ENCODE measurements around the gene UPK3A. TPM values are rescaled to one million over a fixed set of nuclear protein-coding genes. Genes with fewer than 3 reads are reported as not detected.

Gene UPK3A
- polyA plus RNA-seq, 3 donors: 6.0 to 19.0 (median 14.0) TPM

DNA sequence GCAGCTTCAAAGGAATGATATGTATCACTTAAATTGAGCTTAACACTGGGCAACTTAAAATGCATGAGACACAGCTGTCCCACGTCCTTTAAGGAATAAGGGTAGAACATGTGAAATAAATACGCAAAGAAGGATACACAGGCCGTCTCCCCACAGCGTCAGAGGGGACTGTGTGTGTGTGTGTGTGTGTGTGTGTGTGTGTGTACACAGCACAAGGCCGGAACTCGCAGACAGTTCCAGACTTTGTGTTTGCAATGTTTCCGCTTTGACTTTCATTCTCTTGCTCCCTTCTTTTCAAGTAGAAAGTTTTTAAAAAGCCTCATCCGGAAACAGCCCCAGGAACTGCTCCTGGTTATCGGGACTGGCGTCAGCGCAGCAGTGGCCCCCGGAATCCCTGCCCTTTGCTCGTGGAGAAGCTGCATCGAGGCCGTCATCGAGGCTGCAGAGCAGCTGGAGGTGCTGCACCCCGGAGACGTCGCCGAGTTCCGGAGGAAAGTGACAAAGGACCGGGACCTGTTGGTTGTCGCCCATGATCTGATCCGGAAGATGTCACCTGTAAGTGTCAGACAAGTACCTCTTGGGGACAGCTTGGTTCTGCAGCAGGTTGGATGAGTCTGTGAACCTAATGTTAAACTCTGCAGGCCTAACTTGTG is 38.2 kb downstream of the UPK3A start:
- H3K4me2 ChIP-seq (replicated peaks; ENCODE audit: extremely low read depth, low read length, poor library complexity, severe bottlenecking): no peak overlapping the region
- H3K27me3 Mint-ChIP-seq (ENCODE audit: low read depth in 3 of 3): peaks cover 0 to 2% (median 0%) of the 10 kb centered on the region in 3 donors
- no peak overlapping the region for H2AFZ ChIP-seq (ENCODE audit: insufficient read depth, low read depth, low read length, poor library complexity, severe bottlenecking)
- H3K4me1 Mint-ChIP-seq: peaks cover 21% of the 10 kb centered on the region
- peaks cover 19% of the 10 kb centered on the region for H4K20me1 ChIP-seq (ENCODE audit: insufficient read depth, low read length)
- no peaks in the 10 kb centered on the region for H3K27me3 ChIP-seq (ENCODE audit: control insufficient read depth in 2 of 2, insufficient read depth in 2 of 2, low read length in 2 of 2)
- peaks cover 52 to 68% of the 10 kb centered on the region in 2 donors for H3K36me3 ChIP-seq (replicated peaks in 1 of 2; ENCODE audit: control insufficient read depth in 1 of 2, insufficient read depth in 2 of 2, low read length in 2 of 2)
- no peak for DNase-seq
- WGBS (ENCODE audit: insufficient coverage): 98% methylated on average over 21 of the region's 24 CpGs
- TF ChIP-seq, protein P1, sequence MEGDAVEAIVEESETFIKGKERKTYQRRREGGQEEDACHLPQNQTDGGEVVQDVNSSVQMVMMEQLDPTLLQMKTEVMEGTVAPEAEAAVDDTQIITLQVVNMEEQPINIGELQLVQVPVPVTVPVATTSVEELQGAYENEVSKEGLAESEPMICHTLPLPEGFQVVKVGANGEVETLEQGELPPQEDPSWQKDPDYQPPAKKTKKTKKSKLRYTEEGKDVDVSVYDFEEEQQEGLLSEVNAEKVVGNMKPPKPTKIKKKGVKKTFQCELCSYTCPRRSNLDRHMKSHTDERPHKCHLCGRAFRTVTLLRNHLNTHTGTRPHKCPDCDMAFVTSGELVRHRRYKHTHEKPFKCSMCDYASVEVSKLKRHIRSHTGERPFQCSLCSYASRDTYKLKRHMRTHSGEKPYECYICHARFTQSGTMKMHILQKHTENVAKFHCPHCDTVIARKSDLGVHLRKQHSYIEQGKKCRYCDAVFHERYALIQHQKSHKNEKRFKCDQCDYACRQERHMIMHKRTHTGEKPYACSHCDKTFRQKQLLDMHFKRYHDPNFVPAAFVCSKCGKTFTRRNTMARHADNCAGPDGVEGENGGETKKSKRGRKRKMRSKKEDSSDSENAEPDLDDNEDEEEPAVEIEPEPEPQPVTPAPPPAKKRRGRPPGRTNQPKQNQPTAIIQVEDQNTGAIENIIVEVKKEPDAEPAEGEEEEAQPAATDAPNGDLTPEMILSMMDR (IDR thresholded peaks at IDR 0.05): no peak
- H3K4me1 ChIP-seq (ENCODE audit: control insufficient read depth in 1 of 2, insufficient read depth in 2 of 2, low read length in 2 of 2): peaks cover 15 to 18% of the 10 kb centered on the region in 2 donors
- intact Hi-C loops (cut with micrococcal nuclease): no loop called here
- no peak overlapping the region for H3K4me3 ChIP-seq (replicated peaks in 1 of 3; ENCODE audit: low read depth in 2 of 3, low read length in 3 of 3)
- H3K9me3 ChIP-seq (replicated peaks in 1 of 2; ENCODE audit: control insufficient read depth in 1 of 2, insufficient read depth in 1 of 2, low read length in 2 of 2): no peaks in the 10 kb centered on the region
- H3K27ac ChIP-seq (ENCODE audit: low read depth in 1 of 2, low read length in 2 of 2): no peak overlapping the region
- peaks cover 47% of the 10 kb centered on the region for H3K79me2 ChIP-seq (ENCODE audit: insufficient read depth, low read length)
- H3K4me3 Mint-ChIP-seq: no peak overlapping the region
- peaks cover 56 to 67% of the 10 kb centered on the region in 2 donors for H3K36me3 Mint-ChIP-seq
- peak overlapping the region in 1 of 7 donors; percentile 15 for H3K27ac Mint-ChIP-seq
- H3K9ac ChIP-seq (ENCODE audit: insufficient read depth, low read length, poor library complexity, severe bottlenecking): no peak overlapping the region
- H3K9me3 Mint-ChIP-seq: peaks cover 0 to 3% (median 0%) of the 10 kb centered on the region in 7 donors

DNA sequence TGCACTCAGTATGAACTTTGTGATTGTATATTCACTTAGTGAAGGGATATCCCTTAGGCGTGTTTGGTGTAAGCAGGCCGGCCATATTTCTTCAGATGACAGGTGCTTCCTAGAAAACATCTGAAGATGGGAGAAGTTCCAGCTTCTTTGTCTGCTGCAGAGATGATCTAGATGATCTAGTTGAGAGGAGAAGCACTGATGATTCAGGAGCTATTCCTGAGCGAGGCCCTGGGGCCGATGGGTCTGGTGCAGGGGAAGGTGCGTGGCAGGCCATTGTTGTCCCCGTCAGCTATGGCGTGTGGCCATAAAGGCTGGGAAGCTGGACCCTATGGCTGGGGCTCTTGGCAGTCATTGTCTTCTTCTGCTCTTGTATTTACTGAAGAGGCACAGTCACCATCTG is 38.9 kb downstream of the UPK3A start:
- WGBS (ENCODE audit: insufficient coverage): 86% methylated on average over 7 of the region's 7 CpGs
- Mint-ChIP-seq H3K36me3 (peaks cover 57 to 72% of the 10 kb centered on the region in 2 donors), H3K9me3 (peaks cover 0 to 3% (median 0%) of the 10 kb centered on the region in 7 donors), H3K27me3 (ENCODE audit: low read depth in 3 of 3) (peaks cover 0 to 2% (median 0%) of the 10 kb centered on the region in 3 donors), H3K4me3 (no peak overlapping the region), H3K27ac (peak overlapping the region in 2 of 7 donors; percentile 27 to 66), H3K4me1 (peaks cover 14% of the 10 kb centered on the region)
- Histone ChIP-seq H3K27ac (ENCODE audit: low read depth in 1 of 2, low read length in 2 of 2) (no peak overlapping the region), H3K4me3 (replicated peaks in 1 of 3; ENCODE audit: low read depth in 2 of 3, low read length in 3 of 3) (no peak overlapping the region), H3K79me2 (ENCODE audit: insufficient read depth, low read length) (peaks cover 42% of the 10 kb centered on the region), H3K4me2 (replicated peaks; ENCODE audit: extremely low read depth, low read length, poor library complexity, severe bottlenecking) (no peak overlapping the region), H3K9me3 (replicated peaks in 1 of 2; ENCODE audit: control insufficient read depth in 1 of 2, insufficient read depth in 1 of 2, low read length in 2 of 2) (no peaks in the 10 kb centered on the region), H3K9ac (ENCODE audit: insufficient read depth, low read length, poor library complexity, severe bottlenecking) (no peak overlapping the region), H3K36me3 (replicated peaks in 1 of 2; ENCODE audit: control insufficient read depth in 1 of 2, insufficient read depth in 2 of 2, low read length in 2 of 2) (peaks cover 52 to 75% of the 10 kb centered on the region in 2 donors), H3K4me1 (ENCODE audit: control insufficient read depth in 1 of 2, insufficient read depth in 2 of 2, low read length in 2 of 2) (peaks cover 9 to 11% of the 10 kb centered on the region in 2 donors), H4K20me1 (ENCODE audit: insufficient read depth, low read length) (peaks cover 15% of the 10 kb centered on the region), H2AFZ (ENCODE audit: insufficient read depth, low read depth, low read length, poor library complexity, severe bottlenecking) (no peak overlapping the region), H3K27me3 (ENCODE audit: control insufficient read depth in 2 of 2, insufficient read depth in 2 of 2, low read length in 2 of 2) (no peaks in the 10 kb centered on the region)
- DNase-seq: no peak
- TF ChIP-seq, protein P1 (IDR thresholded peaks at IDR 0.05): no peak
- intact Hi-C loops (cut with micrococcal nuclease): no loop called here
